Germinal center (tissue), 1 donor: Measurements from ENCODE around the gene PLEKHO2.
"Not testable (repeated sequence)": the region's sequence is repeated elsewhere in the genome, so short reads cannot be mapped to it uniquely, and the experiment has no call there.

Experiments used
- DNase-seq: peaks from one replicate; pipeline ENCODE4 v3.0.0; 2012; ENCODE audit warnings: mixed read lengths, low spot score

The PLEKHO2 gene

GRCh38 chr15:64841344-64842095 is at the start of gene PLEKHO2:
PLEKHO2 (plus strand) TSS chr15:64841915; CDS start chr15:64842017, 102 bp downstream.
- peak; percentile 93 for DNase-seq

- DNase-seq: no peak
Observed at GRCh38 chr15:64792282-64792681, 49.4 kb upstream of the PLEKHO2 start.

GRCh38 chr15:64795299-64795698 is 46.4 kb upstream of the PLEKHO2 start:
- not testable (repeated sequence) for DNase-seq

- not testable (repeated sequence) for DNase-seq
Observed at GRCh38 chr15:64795921-64796320, 45.8 kb upstream of the PLEKHO2 start.

GRCh38 chr15:64798905-64799304 is 42.8 kb upstream of the PLEKHO2 start:
- DNase-seq: not testable (repeated sequence)

GRCh38 chr15:64800476-64800875 is 41.2 kb upstream of the PLEKHO2 start:
- no peak for DNase-seq

- no peak for DNase-seq
Observed at GRCh38 chr15:64803526-64803925, 38.2 kb upstream of the PLEKHO2 start.

- no peak for DNase-seq
Observed at GRCh38 chr15:64804619-64805018, 37.1 kb upstream of the PLEKHO2 start.

GRCh38 chr15:64806509-64806908 is 35.2 kb upstream of the PLEKHO2 start:
- no peak for DNase-seq

- DNase-seq: no peak
Observed at GRCh38 chr15:64807051-64807749, 34.5 kb upstream of the PLEKHO2 start.

GRCh38 chr15:64807751-64808222 is 33.9 kb upstream of the PLEKHO2 start:
- no peak for DNase-seq

- DNase-seq: no peak
Observed at GRCh38 chr15:64808785-64809453, 32.8 kb upstream of the PLEKHO2 start.

- DNase-seq: peak; percentile 84
Observed at GRCh38 chr15:64809649-64810496, 31.8 kb upstream of the PLEKHO2 start.

- DNase-seq: no peak
Observed at GRCh38 chr15:64810497-64811326, 31.0 kb upstream of the PLEKHO2 start.

- no peak for DNase-seq
Observed at GRCh38 chr15:64813075-64813474, 28.6 kb upstream of the PLEKHO2 start.

GRCh38 chr15:64814283-64814682 is 27.4 kb upstream of the PLEKHO2 start:
- not testable (repeated sequence) for DNase-seq

- DNase-seq: not testable (repeated sequence)
Observed at GRCh38 chr15:64814965-64815364, 26.8 kb upstream of the PLEKHO2 start.

- DNase-seq: no peak
Observed at GRCh38 chr15:64816452-64816851, 25.3 kb upstream of the PLEKHO2 start.

- DNase-seq: no peak
Observed at GRCh38 chr15:64824929-64825430, 16.7 kb upstream of the PLEKHO2 start.

GRCh38 chr15:64825431-64826294 is 16.1 kb upstream of the PLEKHO2 start, which contains the start of gene PIF1:
PIF1 (minus strand) TSS chr15:64825647; CDS start chr15:64824335, 1,312 bp downstream.
- DNase-seq: peak; percentile 93
